ENCODE data around the gene CXCL1.

The CXCL1 gene

GRCh38 chr4:73917081-73917501, 47.9 kb downstream of the CXCL1 start:
- DNase-seq (ENCODE audit: low read depth), result no peak

- no peak for DNase-seq (ENCODE audit: low read depth)
Observed at GRCh38 chr4:73918058-73918457, 48.9 kb downstream of the CXCL1 start.

GRCh38 chr4:73919691-73920090, 50.5 kb downstream of the CXCL1 start:
- no peak for DNase-seq (ENCODE audit: low read depth)
